Neuron (in vitro differentiated cells): ENCODE data around the gene ROBO1.
A peak's percentile ranks its signal among the peaks of the same experiment; 100 is the strongest.

Source experiments
- H2AFZ ChIP-seq: one replicate; pipeline ENCODE4 v1.6.1; 2013; ENCODE audit warnings: low read depth, mild to moderate bottlenecking, inconsistent platforms, low read length, moderate library complexity
- H3K27me3 ChIP-seq: one replicate; pipeline ENCODE4 v1.6.1; 2013; ENCODE audit warnings: low read length; ENCODE audit not compliant: insufficient read depth
- H3K36me3 ChIP-seq: one replicate; pipeline ENCODE4 v1.6.1; 2013; ENCODE audit warnings: low read length; ENCODE audit not compliant: insufficient read depth
- H3K4me1 ChIP-seq: one replicate; pipeline ENCODE4 v1.6.1; 2013; ENCODE audit warnings: low read length; ENCODE audit not compliant: insufficient read depth
- H3K4me3 ChIP-seq: 2 replicates; pipeline ENCODE4 v1.5.1; 2013; ENCODE audit warnings: mild to moderate bottlenecking, low read length, moderate library complexity
- H3K9me3 ChIP-seq: one replicate; pipeline ENCODE4 v1.6.1; 2013; ENCODE audit warnings: low read length

Gene ROBO1

GRCh38 chr3:79246875-79247724 lies 520.7 kb downstream of the ROBO1 start:
- H3K36me3 ChIP-seq, result no peaks in the 10 kb centered on the region
- H3K4me1 ChIP-seq, result peaks cover 3% of the 10 kb centered on the region
- no peak overlapping the region for H3K4me3 ChIP-seq
- no peaks in the 10 kb centered on the region for H3K9me3 ChIP-seq
- H3K27me3 ChIP-seq, result no peaks in the 10 kb centered on the region
- peak overlapping the region; percentile 35 for H2AFZ ChIP-seq

- H3K9me3 ChIP-seq, result no peaks in the 10 kb centered on the region
These were observed 522.3 kb downstream of the ROBO1 start for GRCh38 chr3:79245284-79246138.

GRCh38 chr3:79236496-79236895 lies 531.3 kb downstream of the ROBO1 start:
- Histone ChIP-seq H3K36me3 (no peaks in the 10 kb centered on the region), H2AFZ (no peak overlapping the region), H3K4me3 (no peak overlapping the region), H3K9me3 (no peaks in the 10 kb centered on the region), H3K4me1 (no peaks in the 10 kb centered on the region), H3K27me3 (no peaks in the 10 kb centered on the region)

More at GRCh38 chr3:79245284-79246138, 522.3 kb downstream of the ROBO1 start:
- Histone ChIP-seq H2AFZ (no peak overlapping the region), H3K36me3 (no peaks in the 10 kb centered on the region), H3K27me3 (no peaks in the 10 kb centered on the region), H3K4me1 (peaks cover 3% of the 10 kb centered on the region), H3K4me3 (no peak overlapping the region)

GRCh38 chr3:79233431-79234060 lies 534.3 kb downstream of the ROBO1 start:
- no peaks in the 10 kb centered on the region for H3K9me3 ChIP-seq
- H3K36me3 ChIP-seq, result no peaks in the 10 kb centered on the region
- no peak overlapping the region for H3K4me3 ChIP-seq
- H2AFZ ChIP-seq, result no peak overlapping the region
- no peaks in the 10 kb centered on the region for H3K27me3 ChIP-seq
- H3K4me1 ChIP-seq, result no peaks in the 10 kb centered on the region

GRCh38 chr3:79230266-79230665 lies 537.5 kb downstream of the ROBO1 start:
- Histone ChIP-seq H3K4me1 (no peaks in the 10 kb centered on the region), H2AFZ (no peak overlapping the region), H3K27me3 (no peaks in the 10 kb centered on the region), H3K4me3 (no peak overlapping the region), H3K9me3 (no peaks in the 10 kb centered on the region), H3K36me3 (no peaks in the 10 kb centered on the region)

- no peaks in the 10 kb centered on the region for H3K36me3 ChIP-seq
- H3K4me1 ChIP-seq, result no peaks in the 10 kb centered on the region
- no peaks in the 10 kb centered on the region for H3K9me3 ChIP-seq
- H2AFZ ChIP-seq, result no peak overlapping the region
- no peaks in the 10 kb centered on the region for H3K27me3 ChIP-seq
- H3K4me3 ChIP-seq, result no peak overlapping the region
These were observed 550.7 kb downstream of the ROBO1 start for GRCh38 chr3:79217096-79217495.

- Histone ChIP-seq H2AFZ (peak overlapping the region; percentile 23), H3K9me3 (no peaks in the 10 kb centered on the region), H3K4me3 (no peak overlapping the region), H3K4me1 (no peaks in the 10 kb centered on the region), H3K27me3 (no peaks in the 10 kb centered on the region), H3K36me3 (no peaks in the 10 kb centered on the region)
These were observed 552.5 kb downstream of the ROBO1 start for GRCh38 chr3:79215286-79215685.

GRCh38 chr3:79211586-79212359 lies 556.0 kb downstream of the ROBO1 start:
- H3K4me3 ChIP-seq, result no peak overlapping the region
- H2AFZ ChIP-seq, result no peak overlapping the region
- H3K9me3 ChIP-seq, result no peaks in the 10 kb centered on the region
- H3K4me1 ChIP-seq, result no peaks in the 10 kb centered on the region
- H3K27me3 ChIP-seq, result no peaks in the 10 kb centered on the region
- no peaks in the 10 kb centered on the region for H3K36me3 ChIP-seq

GRCh38 chr3:79204351-79204750 lies 563.4 kb downstream of the ROBO1 start:
- Histone ChIP-seq H3K36me3 (no peaks in the 10 kb centered on the region), H2AFZ (no peak overlapping the region), H3K9me3 (no peaks in the 10 kb centered on the region), H3K4me1 (peaks cover 9% of the 10 kb centered on the region), H3K27me3 (no peaks in the 10 kb centered on the region), H3K4me3 (no peak overlapping the region)

GRCh38 chr3:79203144-79203519 lies 564.7 kb downstream of the ROBO1 start:
- no peaks in the 10 kb centered on the region for H3K9me3 ChIP-seq
- no peaks in the 10 kb centered on the region for H3K27me3 ChIP-seq
- H3K4me1 ChIP-seq, result peaks cover 9% of the 10 kb centered on the region
- no peak overlapping the region for H2AFZ ChIP-seq
- no peak overlapping the region for H3K4me3 ChIP-seq
- H3K36me3 ChIP-seq, result no peaks in the 10 kb centered on the region

- no peaks in the 10 kb centered on the region for H3K36me3 ChIP-seq
- H3K4me1 ChIP-seq, result peaks cover 9% of the 10 kb centered on the region
- H3K4me3 ChIP-seq, result no peak overlapping the region
- H3K27me3 ChIP-seq, result no peaks in the 10 kb centered on the region
- H2AFZ ChIP-seq, result no peak overlapping the region
- no peaks in the 10 kb centered on the region for H3K9me3 ChIP-seq
These were observed 565.2 kb downstream of the ROBO1 start for GRCh38 chr3:79202471-79203143.

- H3K4me1 ChIP-seq, result peaks cover 9% of the 10 kb centered on the region
- no peak overlapping the region for H3K4me3 ChIP-seq
- H3K36me3 ChIP-seq, result no peaks in the 10 kb centered on the region
- no peak overlapping the region for H2AFZ ChIP-seq
- no peaks in the 10 kb centered on the region for H3K27me3 ChIP-seq
- no peaks in the 10 kb centered on the region for H3K9me3 ChIP-seq
These were observed 567.3 kb downstream of the ROBO1 start for GRCh38 chr3:79200456-79200855.
